HG03135 (cell line): Measurements from ENCODE around the gene EVA1B.

Experiments
- ATAC-seq: cut with Tn5 transposase; IDR thresholded peaks from one replicate; pipeline ENCODE4 v1.9.1; 2021; ENCODE audit warnings: mild to moderate bottlenecking, moderate library complexity; ENCODE audit not compliant: unreplicated experiment

The EVA1B gene

GRCh38 chr1:36284061-36284460 is 39.4 kb downstream of the EVA1B start:
- no peak for ATAC-seq

GRCh38 chr1:36279789-36280296 is 43.6 kb downstream of the EVA1B start:
- no peak for ATAC-seq

- ATAC-seq: no peak
Measured at GRCh38 chr1:36279110-36279788, 44.2 kb downstream of the EVA1B start.

- ATAC-seq: no peak
Measured at GRCh38 chr1:36276688-36277087, 46.8 kb downstream of the EVA1B start.

- ATAC-seq: no peak
Measured at GRCh38 chr1:36274201-36274600, 49.2 kb downstream of the EVA1B start.

- no peak for ATAC-seq
Measured at GRCh38 chr1:36273024-36273423, 50.4 kb downstream of the EVA1B start.
